HCT116 (cell line): Measurements from ENCODE around the gene WDR37.

Source experiments
- CTCF ChIP-seq, 3 experiments: fragments of 200-600 bp in 1 of 3; sonication (generic) in 1 of 3; IDR thresholded peaks in 2 of 3; conservative IDR thresholded peaks in 1 of 3; 2 replicates each; pipeline ENCODE4 v1.5.1; 2012 to 2017; ENCODE audit warnings: low read depth in 2 of 3, low read length in 2 of 3, antibody characterized with exemption in 1 of 3, borderline replicate concordance in 1 of 3, control low read depth in 1 of 3, mild to moderate bottlenecking in 1 of 3, mixed read lengths in 1 of 3, mixed run types in 1 of 3, moderate library complexity in 1 of 3; ENCODE audit not compliant: insufficient read depth in 1 of 3
- EGR1 ChIP-seq: IDR thresholded peaks from 2 replicates; pipeline ENCODE4 v1.6.1; 2012; ENCODE audit warnings: low read depth
- POLR2A ChIP-seq: IDR thresholded peaks from 2 replicates; pipeline ENCODE4 v1.7.0; 2011; ENCODE audit warnings: borderline replicate concordance; ENCODE audit not compliant: insufficient read depth, insufficient read length; ENCODE audit errors: extremely low read depth
- REST ChIP-seq: IDR thresholded peaks from 2 replicates; pipeline ENCODE4 v1.6.1; 2012; ENCODE audit warnings: low read depth
- SP1 ChIP-seq: IDR thresholded peaks from 2 replicates; pipeline ENCODE4 v1.6.1; 2012; ENCODE audit warnings: low read depth

- TF ChIP-seq CTCF (IDR thresholded peaks at IDR 0.05 in 2 of 3, conservative IDR thresholded peaks at IDR 0.05 in 1 of 3; ENCODE audit: borderline replicate concordance in 1 of 3, insufficient read depth in 1 of 3, low read depth in 2 of 3, low read length in 2 of 3) (no peak), REST (no peak), POLR2A (no peak), SP1 (no peak), EGR1 (no peak)
These were observed 47.1 kb upstream of the WDR37 start for GRCh38 chr10:1009071-1009494.
